Activated CD8-positive, alpha-beta T cell treated with anti-CD3 and anti-CD28 coated beads, Interleukin-2, amount 10 ng/mL, durations not matched to agents 7 days and 5 days (primary cell): ENCODE results near the gene ZNG1B. TPM values are rescaled to one million over a fixed set of nuclear protein-coding genes. Genes with fewer than 3 reads are reported as not detected.
"Not testable (repeated sequence)": the region's sequence is repeated elsewhere in the genome, so short reads cannot be mapped to it uniquely, and the experiment has no call there.

Experiments
- ATAC-seq: fragments of 150-1000 bp; cut with Tn5 transposase; one replicate; pipeline ENCODE4 v1.10.0; 2021; ENCODE audit warnings: moderate library complexity
- CTCF ChIA-PET: fragments of 350-600 bp; sonication (Branson Sonifier 250); formaldehyde crosslinking; loops from one replicate; lab custom pipeline; 2021; ENCODE audit warnings: antibody characterized with exemption; lab: Charles Lee
- POLR2A ChIA-PET: fragments of 350-600 bp; sonication (Branson Sonifier 250); formaldehyde crosslinking; loops from one replicate; lab custom pipeline; 2021; ENCODE audit warnings: antibody characterized with exemption; lab: Charles Lee
- DNase-seq: peaks from one replicate; pipeline ENCODE4 v3.0.0-alpha.2; 2020
- H3K27ac Mint-ChIP-seq: one replicate; pipeline ENCODE4 v1.8.0; 2021; ENCODE audit warnings: mild to moderate bottlenecking, mixed read lengths
- H3K27me3 Mint-ChIP-seq: one replicate; pipeline ENCODE4 v1.8.0; 2021; ENCODE audit warnings: low read depth, mixed read lengths
- H3K36me3 Mint-ChIP-seq: one replicate; pipeline ENCODE4 v1.8.0; 2021; ENCODE audit warnings: low read depth, mixed read lengths
- H3K4me1 Mint-ChIP-seq: one replicate; pipeline ENCODE4 v1.8.0; 2021; ENCODE audit warnings: low read depth, mixed read lengths
- H3K4me3 Mint-ChIP-seq: one replicate; pipeline ENCODE4 v1.8.0; 2021; ENCODE audit warnings: mild to moderate bottlenecking, mixed read lengths
- H3K9me3 Mint-ChIP-seq: one replicate; pipeline ENCODE4 v1.8.0; 2022; ENCODE audit warnings: mixed read lengths; ENCODE audit not compliant: insufficient read depth
- total RNA-seq, 2 experiments: library from RNA; stranded (reverse); gene quantifications; one replicate each; pipeline ENCODE4 v1.2.3, GENCODE V29; 2021

Gene ZNG1B
- total RNA-seq, 2 experiments from 2014 or later = 32.4 to 36.4 TPM

DNA sequence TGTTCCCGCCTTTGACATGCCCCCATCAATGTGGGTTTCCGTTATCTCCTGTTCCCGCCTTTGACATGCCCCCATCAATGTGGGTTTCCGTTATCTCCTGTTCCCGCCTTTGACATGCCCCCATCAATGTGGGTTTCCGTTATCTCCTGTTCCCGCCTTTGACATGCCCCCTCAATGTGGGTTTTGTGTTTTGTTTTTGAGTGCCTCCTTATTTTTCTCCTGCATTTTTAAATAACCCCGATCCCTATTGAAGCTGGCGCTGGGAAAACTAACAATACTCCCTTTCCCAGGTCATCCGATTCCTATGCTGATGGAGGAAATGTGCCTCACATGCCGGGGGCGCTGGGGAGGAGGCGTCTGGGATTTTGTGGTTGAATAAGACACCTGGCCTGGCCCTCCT lies 59.0 kb downstream of the ZNG1B start:
- POLR2A ChIA-PET, DNase-seq, H3K9me3 Mint-ChIP-seq: not testable (repeated sequence)

DNA sequence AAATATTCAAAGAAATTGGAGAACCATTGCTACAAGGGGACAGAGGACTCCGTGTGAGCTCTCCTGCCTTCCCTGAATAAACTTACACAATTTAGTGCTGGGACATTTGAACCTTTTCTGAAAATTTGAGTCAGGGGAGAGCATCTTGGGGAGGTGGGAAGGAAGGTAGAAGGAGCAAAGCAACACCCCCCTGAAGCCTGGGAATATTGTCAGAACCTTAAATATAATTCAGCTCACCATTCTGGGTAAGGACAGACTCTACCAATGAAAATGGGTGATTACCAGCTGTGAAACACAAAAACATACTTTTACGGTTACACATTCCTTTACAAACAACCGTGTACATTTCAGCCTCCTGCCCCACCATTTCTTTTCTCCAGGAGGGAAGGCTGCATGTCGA lies 60.9 kb downstream of the ZNG1B start, which contains the start of gene FOXD4L1:
Gene FOXD4L1, plus strand, starts transcription at position 301 of the 400 bp plus-strand sequence. CDS start 592 bp downstream, outside the sequence.
- Mint-ChIP-seq H3K4me1 (peaks cover 26% of the 10 kb centered on the region), H3K27me3 (peaks cover 24% of the 10 kb centered on the region), H3K4me3 (peak within 1 kb of the TSS; percentile 43)
- CTCF ChIA-PET, H3K9me3 Mint-ChIP-seq, ATAC-seq, H3K36me3 Mint-ChIP-seq, POLR2A ChIA-PET, H3K27ac Mint-ChIP-seq, DNase-seq: not testable (repeated sequence)

More for the DNA sequence above, 59.0 kb downstream of the ZNG1B start:
- Mint-ChIP-seq H3K27me3 (peaks cover 13% of the 10 kb centered on the region), H3K4me1 (peaks cover 15% of the 10 kb centered on the region)
- ATAC-seq, H3K4me3 Mint-ChIP-seq, H3K27ac Mint-ChIP-seq, CTCF ChIA-PET, H3K36me3 Mint-ChIP-seq: not testable (repeated sequence)

DNA sequence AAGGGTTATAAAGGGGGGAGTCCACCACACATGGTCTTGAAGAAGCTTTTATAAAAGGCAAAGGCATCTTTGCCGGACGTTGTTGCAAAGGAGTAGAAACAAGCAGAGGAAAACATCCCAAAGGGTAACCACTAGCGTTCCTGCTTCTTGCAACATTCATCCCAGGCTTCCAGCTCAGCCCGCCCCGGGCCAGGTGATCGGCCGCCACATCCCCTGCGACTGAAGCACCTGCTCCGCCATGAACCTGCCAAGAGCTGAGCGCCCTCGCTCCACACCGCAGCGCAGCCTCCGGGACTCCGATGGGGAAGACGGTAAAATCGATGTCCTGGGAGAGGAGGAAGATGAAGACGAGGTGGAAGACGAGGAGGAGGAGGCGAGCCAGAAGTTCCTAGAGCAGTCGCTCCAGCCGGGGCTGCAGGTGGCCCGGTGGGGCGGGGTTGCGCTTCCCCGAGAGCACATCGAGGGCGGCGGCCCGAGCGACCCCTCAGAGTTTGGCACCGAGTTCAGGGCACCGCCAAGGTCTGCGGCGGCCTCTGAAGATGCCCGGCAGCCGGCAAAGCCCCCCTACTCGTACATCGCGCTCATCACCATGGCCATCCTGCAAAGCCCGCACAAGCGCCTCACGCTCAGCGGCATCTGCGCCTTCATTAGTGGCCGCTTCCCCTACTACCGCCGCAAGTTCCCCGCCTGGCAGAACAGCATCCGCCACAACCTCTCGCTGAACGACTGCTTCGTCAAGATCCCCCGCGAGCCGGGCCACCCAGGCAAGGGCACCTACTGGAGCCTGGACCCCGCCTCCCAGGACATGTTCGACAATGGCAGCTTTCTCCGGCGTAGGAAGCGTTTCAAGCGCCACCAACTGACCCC lies 61.8 kb downstream of the ZNG1B start:
- Mint-ChIP-seq H3K27me3 (peaks cover 28% of the 10 kb centered on the region), H3K4me3 (peak overlapping the region; percentile 43), H3K4me1 (peaks cover 28% of the 10 kb centered on the region)
- DNase-seq, H3K9me3 Mint-ChIP-seq, CTCF ChIA-PET, POLR2A ChIA-PET, H3K36me3 Mint-ChIP-seq, H3K27ac Mint-ChIP-seq, ATAC-seq: not testable (repeated sequence)

DNA sequence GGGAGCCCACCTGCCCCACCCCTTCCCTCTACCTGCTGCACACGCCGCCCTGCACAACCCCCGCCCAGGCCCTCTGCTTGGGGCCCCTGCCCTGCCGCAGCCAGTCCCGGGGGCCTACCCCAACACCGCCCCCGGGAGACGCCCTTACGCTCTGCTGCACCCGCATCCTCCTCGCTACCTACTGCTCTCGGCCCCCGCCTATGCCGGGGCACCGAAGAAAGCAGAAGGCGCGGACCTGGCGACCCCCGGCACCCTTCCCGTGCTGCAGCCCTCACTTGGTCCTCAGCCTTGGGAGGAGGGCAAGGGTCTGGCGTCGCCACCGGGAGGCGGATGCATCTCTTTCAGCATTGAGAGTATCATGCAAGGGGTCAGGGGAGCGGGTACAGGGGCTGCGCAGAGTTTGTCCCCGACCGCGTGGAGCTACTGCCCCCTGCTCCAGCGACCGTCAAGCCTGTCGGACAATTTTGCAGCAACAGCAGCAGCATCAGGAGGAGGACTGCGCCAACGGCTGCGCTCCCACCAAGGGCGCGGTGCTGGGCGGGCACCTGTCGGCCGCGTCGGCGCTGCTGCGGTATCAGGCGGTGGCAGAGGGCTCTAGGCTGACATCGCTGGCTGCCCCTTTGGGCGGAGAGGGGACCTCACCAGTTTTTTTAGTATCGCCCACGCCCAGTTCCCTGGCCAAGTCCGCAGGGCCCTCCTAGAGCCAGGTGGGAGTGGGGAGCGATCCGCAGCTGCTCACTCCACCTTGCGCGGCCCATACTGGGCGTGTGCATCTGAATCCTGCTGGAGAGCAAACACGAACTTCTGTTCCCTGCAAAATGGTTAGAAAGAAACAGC lies 62.6 kb downstream of the ZNG1B start:
- peaks cover 29% of the 10 kb centered on the region for H3K4me1 Mint-ChIP-seq
- H3K9me3 Mint-ChIP-seq, H3K36me3 Mint-ChIP-seq, CTCF ChIA-PET, H3K27ac Mint-ChIP-seq, POLR2A ChIA-PET, DNase-seq: not testable (repeated sequence)
- ATAC-seq = peak; percentile 24
- peak overlapping the region; percentile 54 for H3K4me3 Mint-ChIP-seq
- peaks cover 29% of the 10 kb centered on the region for H3K27me3 Mint-ChIP-seq

DNA sequence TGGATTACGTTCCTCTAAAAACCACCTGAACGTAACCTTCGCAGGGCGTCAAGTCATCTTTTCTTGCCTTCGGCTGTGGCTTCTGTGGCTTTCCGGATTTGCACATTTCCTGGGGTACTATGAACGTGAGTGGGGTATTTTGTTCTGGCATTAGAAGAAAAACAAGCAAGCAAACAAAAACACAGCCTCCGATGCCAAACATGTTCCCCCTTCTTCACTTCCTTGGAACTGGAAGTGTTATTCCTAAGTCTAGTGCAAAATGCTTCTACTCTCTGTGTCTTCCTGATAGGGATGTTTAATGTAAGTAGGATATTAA lies 63.2 kb downstream of the ZNG1B start:
- Mint-ChIP-seq H3K4me1 (peaks cover 29% of the 10 kb centered on the region), H3K4me3 (peak overlapping the region; percentile 54), H3K27me3 (peaks cover 29% of the 10 kb centered on the region)
- H3K27ac Mint-ChIP-seq, H3K9me3 Mint-ChIP-seq, H3K36me3 Mint-ChIP-seq, ATAC-seq, CTCF ChIA-PET, POLR2A ChIA-PET: not testable (repeated sequence)
- peak; percentile 46 for DNase-seq

DNA sequence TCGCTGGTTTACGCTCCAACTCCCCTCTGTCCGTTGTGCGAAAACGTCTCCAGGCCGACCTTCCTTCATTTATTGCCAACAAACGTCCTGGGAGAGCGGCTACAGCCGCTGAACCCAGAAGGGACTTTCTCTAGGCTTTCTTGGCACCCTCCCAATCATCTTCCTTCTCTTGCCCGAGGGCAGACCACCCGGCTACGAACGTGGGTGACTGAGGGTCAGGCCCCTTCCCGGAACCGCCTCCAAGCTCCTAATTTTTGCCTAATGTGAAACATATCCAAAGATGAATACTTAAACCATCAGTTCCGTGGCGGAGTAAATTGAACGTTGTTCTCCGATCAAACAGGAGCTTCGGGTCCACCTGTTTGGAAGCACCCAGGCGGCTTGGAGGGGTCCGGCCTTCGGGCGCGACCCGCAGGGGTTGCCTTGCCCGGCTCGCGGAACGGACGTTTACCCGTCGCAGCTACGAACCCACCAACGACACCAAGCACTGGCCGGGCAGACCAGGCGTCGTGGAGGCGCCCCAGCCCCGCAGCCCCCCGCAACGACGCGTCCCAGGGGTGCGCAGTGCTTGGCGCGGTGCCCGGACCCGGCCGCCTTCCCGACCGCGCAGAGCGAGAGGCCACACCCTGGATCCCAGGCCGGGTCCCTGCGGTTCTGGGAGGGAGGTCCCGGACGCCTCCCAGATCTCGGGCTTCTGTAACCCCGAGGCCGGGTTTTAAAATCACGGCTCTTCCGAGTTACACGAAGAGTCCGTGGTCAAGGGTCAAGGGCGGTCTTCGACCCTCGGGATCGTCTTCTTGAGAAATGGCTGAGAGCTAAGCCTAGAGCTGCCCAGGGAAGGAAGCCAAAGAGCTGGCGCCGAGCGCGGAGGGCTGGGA lies 65.0 kb downstream of the ZNG1B start:
- H3K36me3 Mint-ChIP-seq, DNase-seq, H3K9me3 Mint-ChIP-seq, POLR2A ChIA-PET, CTCF ChIA-PET: not testable (repeated sequence)
- Mint-ChIP-seq H3K27ac (peak overlapping the region; percentile 4), H3K4me1 (peaks cover 29% of the 10 kb centered on the region), H3K27me3 (peaks cover 32% of the 10 kb centered on the region), H3K4me3 (peak overlapping the region; percentile 66)
- peak; percentile 29 for ATAC-seq

GRCh38 chr2:113503094-113504042 lies 65.9 kb downstream of the ZNG1B start:
- Mint-ChIP-seq H3K27ac (peak overlapping the region; percentile 49), H3K4me1 (peaks cover 29% of the 10 kb centered on the region), H3K4me3 (peak overlapping the region; percentile 66), H3K27me3 (peaks cover 35% of the 10 kb centered on the region)
- peak; percentile 72 for ATAC-seq
- CTCF ChIA-PET, POLR2A ChIA-PET, H3K9me3 Mint-ChIP-seq, H3K36me3 Mint-ChIP-seq: not testable (repeated sequence)
- DNase-seq = peak; percentile 50

- H3K9me3 Mint-ChIP-seq, DNase-seq, POLR2A ChIA-PET, ATAC-seq, H3K27ac Mint-ChIP-seq, CTCF ChIA-PET, H3K36me3 Mint-ChIP-seq: not testable (repeated sequence)
- H3K4me3 Mint-ChIP-seq = peak overlapping the region; percentile 49
- peaks cover 30% of the 10 kb centered on the region for H3K27me3 Mint-ChIP-seq
- H3K4me1 Mint-ChIP-seq = peaks cover 26% of the 10 kb centered on the region
These were observed 66.6 kb downstream of the ZNG1B start for GRCh38 chr2:113504081-113504480.

GRCh38 chr2:113507394-113508140 lies 70.1 kb downstream of the ZNG1B start:
- POLR2A ChIA-PET, H3K36me3 Mint-ChIP-seq: not testable (repeated sequence)

GRCh38 chr2:113508187-113508586 lies 70.7 kb downstream of the ZNG1B start:
- H3K36me3 Mint-ChIP-seq, H3K9me3 Mint-ChIP-seq, H3K4me3 Mint-ChIP-seq, H3K4me1 Mint-ChIP-seq, H3K27ac Mint-ChIP-seq, ATAC-seq, CTCF ChIA-PET, DNase-seq, POLR2A ChIA-PET: not testable (repeated sequence)
- peaks cover 15% of the 10 kb centered on the region for H3K27me3 Mint-ChIP-seq

More at GRCh38 chr2:113507394-113508140, 70.1 kb downstream of the ZNG1B start:
- peaks cover 19% of the 10 kb centered on the region for H3K27me3 Mint-ChIP-seq
- H3K27ac Mint-ChIP-seq, H3K4me1 Mint-ChIP-seq, DNase-seq, ATAC-seq, CTCF ChIA-PET, H3K9me3 Mint-ChIP-seq, H3K4me3 Mint-ChIP-seq: not testable (repeated sequence)
